IPS-NIHi11 (cell line): ENCODE data around the gene IRS2.

Experiments used
- DNase-seq: peaks from one replicate; pipeline ENCODE4 v3.0.0; 2012; ENCODE audit warnings: mixed read lengths, low spot score

The IRS2 gene

DNA sequence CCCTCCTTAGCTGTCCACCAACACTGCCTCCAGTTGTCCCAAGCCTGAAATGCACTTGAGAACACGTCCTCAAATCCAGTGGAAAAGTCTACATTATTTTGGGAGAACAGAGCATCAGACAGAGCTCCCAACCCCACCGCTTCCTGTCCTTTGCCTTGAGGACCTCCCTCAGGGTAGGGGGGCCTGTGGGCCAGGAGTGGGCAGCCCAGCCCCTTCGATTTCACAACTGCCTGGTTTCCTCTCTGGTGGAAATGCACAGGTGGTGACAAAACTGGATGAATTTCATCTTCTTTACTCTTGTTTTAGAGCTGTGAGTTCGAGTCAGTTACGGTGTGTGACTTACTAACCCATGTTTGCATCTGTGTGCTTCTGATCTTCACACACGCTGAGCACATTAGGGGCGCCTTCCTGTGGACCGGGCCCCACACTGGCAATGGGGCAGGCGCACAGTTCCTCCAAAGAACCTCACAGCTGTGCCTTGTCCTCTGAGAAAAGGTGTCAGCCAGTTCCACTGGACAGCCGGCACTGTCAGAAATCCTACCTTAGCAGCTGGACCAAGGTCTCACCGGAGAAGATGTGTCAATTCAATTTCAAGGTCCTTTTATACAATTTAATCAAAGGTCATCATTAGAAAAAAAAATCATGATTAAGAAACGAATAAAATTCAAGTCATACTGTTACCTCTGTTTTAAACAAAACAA lies 80.2 kb downstream of the IRS2 start:
- DNase-seq = no peak

DNA sequence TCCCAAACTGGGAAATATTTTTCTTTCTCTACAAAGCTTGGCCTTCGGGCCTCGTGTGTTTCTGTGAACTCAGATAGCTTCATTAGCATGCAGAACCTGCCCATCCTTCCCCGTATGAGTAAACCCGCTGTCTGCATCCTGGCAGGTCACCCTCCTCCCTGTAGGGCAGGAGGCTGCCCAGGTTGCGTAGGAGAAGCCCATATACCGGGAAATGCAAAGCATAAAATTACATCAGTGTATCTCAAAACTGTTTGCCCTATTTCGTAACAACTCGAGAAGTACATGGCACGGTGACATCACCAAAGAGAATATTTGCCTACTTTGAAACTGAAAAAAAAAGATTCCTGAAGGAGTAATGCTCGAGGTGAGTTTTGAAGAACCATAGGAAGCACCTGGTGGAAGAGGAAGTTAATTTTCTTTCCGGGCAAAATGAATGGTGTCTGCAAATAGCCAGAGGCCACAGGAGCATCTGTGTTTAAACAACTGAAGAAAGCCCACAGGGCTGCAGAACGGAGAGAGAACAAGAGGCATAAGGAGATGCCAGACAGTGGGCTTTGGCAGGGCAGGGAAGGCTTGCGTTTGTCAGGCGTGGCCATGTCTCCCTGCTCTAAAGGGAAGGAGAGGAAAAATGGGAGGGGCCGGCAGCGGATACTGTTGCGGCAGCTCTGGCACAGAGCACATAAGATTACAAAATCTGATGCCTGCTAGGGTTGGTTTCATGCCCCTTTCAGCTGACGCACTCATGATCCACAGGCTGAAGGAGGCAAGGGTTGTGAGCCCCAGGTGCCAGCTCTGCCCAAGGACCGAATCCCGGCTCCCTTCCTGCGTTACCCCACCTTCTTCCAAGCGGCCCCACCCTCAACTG lies 81.4 kb downstream of the IRS2 start:
- DNase-seq = no peak

DNA sequence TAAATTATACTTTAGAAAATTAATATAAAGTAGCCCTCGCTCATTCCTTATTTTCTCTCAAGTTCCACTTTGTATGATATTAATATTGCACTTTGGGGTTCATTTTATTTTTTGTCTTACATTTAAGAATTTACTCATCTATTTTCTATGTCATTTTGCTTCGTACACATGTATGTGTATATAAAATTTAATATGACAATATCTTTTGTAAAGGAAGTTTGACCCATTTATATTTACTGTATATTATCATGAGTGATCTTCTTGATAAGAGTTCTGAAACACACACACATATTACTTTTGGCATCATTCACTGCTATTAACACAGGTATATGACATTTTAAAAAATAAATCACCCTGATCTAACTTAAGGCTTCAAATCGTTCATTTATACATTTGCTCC lies 83.1 kb downstream of the IRS2 start:
- no peak for DNase-seq
